Osteoblast (primary cell): ENCODE measurements around the gene NEK10. TPM values are rescaled to one million over a fixed set of nuclear protein-coding genes. Genes with fewer than 3 reads are reported as not detected.
A peak's percentile ranks its signal among the peaks of the same experiment; 100 is the strongest.

ENCODE experiments used
- DNase-seq: peaks from one replicate; pipeline ENCODE4 v3.0.0; 2011; ENCODE audit warnings: low spot score, mixed read lengths; ENCODE audit not compliant: insufficient read length; ENCODE audit errors: missing footprints
- H2AFZ ChIP-seq: 2 replicates; pipeline ENCODE4 v1.6.0; 2011; ENCODE audit warnings: mild to moderate bottlenecking, low read length
- H3K27ac ChIP-seq: 2 replicates; pipeline ENCODE4 v1.5.1; 2011; ENCODE audit warnings: mild to moderate bottlenecking, low read depth, low read length, moderate library complexity
- H3K27me3 ChIP-seq: 2 replicates; pipeline ENCODE4 v1.6.0; 2012; ENCODE audit warnings: mild to moderate bottlenecking, control low read depth, inconsistent platforms, low read length, moderate library complexity; ENCODE audit not compliant: insufficient read depth
- H3K36me3 ChIP-seq: 2 replicates; pipeline ENCODE4 v1.5.1; 2011; ENCODE audit warnings: mild to moderate bottlenecking, low read length, control low read depth, moderate library complexity; ENCODE audit not compliant: insufficient read depth
- H3K4me1 ChIP-seq: 2 replicates; pipeline ENCODE4 v1.5.1; 2011; ENCODE audit warnings: mild to moderate bottlenecking, low read length, control low read depth, moderate library complexity; ENCODE audit not compliant: insufficient read depth
- H3K4me2 ChIP-seq: 2 replicates; pipeline ENCODE4 v1.6.0; 2011; ENCODE audit warnings: mild to moderate bottlenecking, low read length; ENCODE audit not compliant: insufficient read depth
- H3K4me3 ChIP-seq: fragments of 200-600 bp; sonication (generic); 3 replicates; pipeline ENCODE4 v1.5.1; 2012; ENCODE audit warnings: mild to moderate bottlenecking, low read length, inconsistent platforms; ENCODE audit not compliant: insufficient read depth
- H3K79me2 ChIP-seq: 2 replicates; pipeline ENCODE4 v1.6.0; 2012; ENCODE audit warnings: mild to moderate bottlenecking, low read length, control low read depth, inconsistent platforms; ENCODE audit not compliant: insufficient read depth
- H3K9me3 ChIP-seq: 2 replicates; pipeline ENCODE4 v1.5.1; 2011; ENCODE audit warnings: low read depth, low read length, control low read depth
- H4K20me1 ChIP-seq: 2 replicates; pipeline ENCODE4 v1.6.0; 2012; ENCODE audit warnings: mild to moderate bottlenecking, low read length, control low read depth; ENCODE audit not compliant: insufficient read depth
- CTCF ChIP-seq: IDR thresholded peaks from 2 replicates; pipeline ENCODE4 v1.5.1; 2011; ENCODE audit warnings: mild to moderate bottlenecking, low read depth, low read length, moderate library complexity; ENCODE audit errors: extremely low read depth
- total RNA-seq: library from RNA; depleted of rRNA; stranded (reverse); fragments of >200 nt; gene quantifications from 2 replicates; pipeline ENCODE4 v1.2.3, GENCODE V29; 2012

NEK10 gene
- total RNA-seq, 1 donor = 69.8 TPM

GRCh38 chr3:27252646-27253045 lies 116.5 kb downstream of the NEK10 start:
- TF ChIP-seq CTCF = no peak
- Histone ChIP-seq H3K9me3 (no peaks in the 10 kb centered on the region), H3K4me1 (no peaks in the 10 kb centered on the region), H3K27me3 (no peaks in the 10 kb centered on the region), H3K4me2 (no peak overlapping the region), H3K79me2 (no peaks in the 10 kb centered on the region), H3K4me3 (no peak overlapping the region), H3K27ac (no peak overlapping the region), H2AFZ (no peak overlapping the region), H4K20me1 (no peaks in the 10 kb centered on the region), H3K36me3 (no peaks in the 10 kb centered on the region)
- DNase-seq = no peak

DNA sequence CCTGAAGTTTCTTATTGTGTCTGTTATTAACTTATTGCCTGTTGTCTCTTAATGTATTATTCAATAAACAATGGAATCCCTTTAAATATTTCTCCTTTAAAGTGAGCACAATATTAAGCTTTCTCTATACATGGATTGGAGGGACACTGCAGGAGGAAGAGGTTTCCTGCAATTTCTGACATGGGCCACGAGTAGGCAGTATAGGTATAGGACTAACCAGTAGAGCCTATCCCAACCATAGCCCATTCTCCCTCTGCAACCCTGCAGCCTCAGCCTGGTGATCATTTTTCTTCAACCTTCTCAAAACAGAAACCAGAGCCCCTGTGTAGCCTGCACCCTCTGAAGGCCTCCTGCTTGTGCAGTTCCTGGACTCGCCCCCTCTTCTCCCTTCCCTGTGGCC lies 124.8 kb downstream of the NEK10 start:
- Histone ChIP-seq H3K4me3 (no peak overlapping the region), H3K4me1 (no peaks in the 10 kb centered on the region), H3K9me3 (no peaks in the 10 kb centered on the region), H3K4me2 (no peak overlapping the region), H3K27ac (no peak overlapping the region), H4K20me1 (no peaks in the 10 kb centered on the region), H3K27me3 (no peaks in the 10 kb centered on the region), H3K36me3 (no peaks in the 10 kb centered on the region), H3K79me2 (no peaks in the 10 kb centered on the region), H2AFZ (no peak overlapping the region)
- DNase-seq = peak; percentile 25
- TF ChIP-seq CTCF = no peak

- no peak for DNase-seq
- H3K4me1 ChIP-seq = no peaks in the 10 kb centered on the region
- H3K27me3 ChIP-seq = no peaks in the 10 kb centered on the region
- H3K4me3 ChIP-seq = no peak overlapping the region
- H3K27ac ChIP-seq = no peak overlapping the region
- H3K36me3 ChIP-seq = no peaks in the 10 kb centered on the region
- no peaks in the 10 kb centered on the region for H3K79me2 ChIP-seq
- H3K4me2 ChIP-seq = no peak overlapping the region
- H2AFZ ChIP-seq = no peak overlapping the region
- no peaks in the 10 kb centered on the region for H3K9me3 ChIP-seq
- no peaks in the 10 kb centered on the region for H4K20me1 ChIP-seq
- TF ChIP-seq CTCF = no peak
Observed at GRCh38 chr3:27239951-27240350, 129.2 kb downstream of the NEK10 start.

GRCh38 chr3:27228805-27229204 lies 140.4 kb downstream of the NEK10 start:
- no peaks in the 10 kb centered on the region for H3K27me3 ChIP-seq
- no peaks in the 10 kb centered on the region for H3K9me3 ChIP-seq
- H3K27ac ChIP-seq = no peak overlapping the region
- H3K4me2 ChIP-seq = no peak overlapping the region
- H3K4me1 ChIP-seq = peaks cover 10% of the 10 kb centered on the region
- no peaks in the 10 kb centered on the region for H4K20me1 ChIP-seq
- H2AFZ ChIP-seq = no peak overlapping the region
- no peak overlapping the region for H3K4me3 ChIP-seq
- no peak for DNase-seq
- no peaks in the 10 kb centered on the region for H3K36me3 ChIP-seq
- no peak for TF ChIP-seq CTCF
- no peaks in the 10 kb centered on the region for H3K79me2 ChIP-seq
